H1 (cell line): ENCODE data around the gene SOX2. TPM values are rescaled to one million over a fixed set of nuclear protein-coding genes. Genes with fewer than 3 reads are reported as not detected.

ENCODE experiments used
- CTCF ChIA-PET: fragments of 300-600 bp; sonication (Branson Sonifier 250); formaldehyde crosslinking; loops from one replicate; lab custom pipeline; 2021; ENCODE audit not compliant: partially characterized antibody; lab: Charles Lee
- POLR2A ChIA-PET: fragments of 300-600 bp; sonication (Branson Sonifier 250); formaldehyde crosslinking; loops from one replicate; lab custom pipeline; 2021; ENCODE audit warnings: inconsistent platforms; ENCODE audit not compliant: partially characterized antibody; lab: Charles Lee
- DNase-seq, 2 experiments: peaks; one replicate each; pipeline versions ENCODE4 v3.0.0 to v3.0.0-alpha.2; 2010 to 2022; ENCODE audit warnings: low spot score in 2 of 2, low read depth in 1 of 2, mixed read lengths in 1 of 2
- FAIRE-seq: peaks from 2 replicates; lab custom pipeline; 2011; peaks lifted over from hg19 to GRCh38; lab: Jason Lieb, UNC
- H2AFZ ChIP-seq: 2 replicates; pipeline ENCODE4 v1.8.1; 2012; ENCODE audit warnings: low read length, inconsistent platforms
- H2AK5ac ChIP-seq: 2 replicates; pipeline ENCODE4 v1.6.1; 2013; ENCODE audit warnings: low read depth, low read length
- H2BK120ac ChIP-seq: replicated peaks from 2 replicates; pipeline ENCODE3; 2013; ENCODE audit warnings: low read depth, low read length, inconsistent platforms
- H2BK12ac ChIP-seq: 2 replicates; pipeline ENCODE4 v1.6.1; 2013; ENCODE audit warnings: low read depth, low read length
- H2BK15ac ChIP-seq: 2 replicates; pipeline ENCODE4 v1.6.1; 2013; ENCODE audit warnings: low read length
- H2BK20ac ChIP-seq: 2 replicates; pipeline ENCODE4 v1.6.1; 2013; ENCODE audit warnings: low read length
- H2BK5ac ChIP-seq: 2 replicates; pipeline ENCODE4 v1.6.1; 2013; ENCODE audit warnings: low read depth, low read length
- H3K14ac ChIP-seq: 2 replicates; pipeline ENCODE4 v1.6.1; 2013; ENCODE audit warnings: inconsistent platforms; ENCODE audit not compliant: insufficient read length
- H3K18ac ChIP-seq: 2 replicates; pipeline ENCODE4 v1.6.1; 2013; ENCODE audit warnings: low read length; ENCODE audit errors: extremely low read depth
- H3K23ac ChIP-seq: 2 replicates; pipeline ENCODE4 v1.6.1; 2013; ENCODE audit warnings: inconsistent platforms; ENCODE audit not compliant: insufficient read length
- H3K23me2 ChIP-seq: 2 replicates; pipeline ENCODE4 v1.6.1; 2013; ENCODE audit warnings: low read depth, low read length
- H3K27ac ChIP-seq: 2 replicates; pipeline ENCODE4 v1.6.1; 2011; ENCODE audit warnings: low read depth, low read length, inconsistent platforms
- H3K27me3 ChIP-seq, 4 experiments: replicated peaks in 1 of 4; 1 replicate in 1 of 4; 2 replicates in 3 of 4; pipeline versions ENCODE4 v1.6.1 to v1.8.1; 2011 to 2013; ENCODE audit warnings: low read length in 3 of 4, mild to moderate bottlenecking in 3 of 4, inconsistent platforms in 2 of 4, mixed read lengths in 2 of 4, moderate library complexity in 1 of 4; ENCODE audit not compliant: control insufficient read depth in 3 of 4, insufficient read depth in 3 of 4; ENCODE audit errors: extremely low read depth in 1 of 4
- H3K36me3 ChIP-seq, 4 experiments: 2 replicates each; pipeline versions ENCODE4 v1.6.1 to v1.8.1; 2011 to 2013; ENCODE audit warnings: mild to moderate bottlenecking in 4 of 4, low read length in 3 of 4, moderate library complexity in 2 of 4, control low read depth in 1 of 4, inconsistent platforms in 1 of 4; ENCODE audit not compliant: insufficient read depth in 4 of 4, control insufficient read depth in 2 of 4
- H3K4ac ChIP-seq: replicated peaks from 2 replicates; pipeline ENCODE3; 2013; ENCODE audit warnings: low read length, low read depth, mixed read lengths, inconsistent platforms; ENCODE audit not compliant: insufficient read length
- H3K4me1 ChIP-seq, 4 experiments: replicated peaks in 1 of 4; 1 replicate in 1 of 4; 2 replicates in 3 of 4; pipeline versions ENCODE4 v1.6.1 to v1.8.1; 2011 to 2013; ENCODE audit warnings: low read length in 3 of 4, inconsistent platforms in 2 of 4, mixed read lengths in 1 of 4; ENCODE audit not compliant: insufficient read depth in 4 of 4, control insufficient read depth in 3 of 4
- H3K4me2 ChIP-seq, 2 experiments: 2 replicates each; pipeline versions ENCODE4 v1.6.1 to v1.8.1; 2011 to 2013; ENCODE audit warnings: low read depth in 2 of 2, low read length in 2 of 2, control low read depth in 1 of 2, inconsistent platforms in 1 of 2, mild to moderate bottlenecking in 1 of 2; ENCODE audit not compliant: insufficient read depth in 1 of 2
- H3K4me3 ChIP-seq, 4 experiments: fragments of 200-600, 300-600 bp in 1 of 4; sonication (generic), shearing (Covaris generic), sonication (Bioruptor Twin) in 1 of 4; 2 replicates each; pipeline versions ENCODE4 v1.5.1 to v1.8.1; 2011 to 2016; ENCODE audit warnings: low read length in 4 of 4, low read depth in 3 of 4, control low read depth in 2 of 4, inconsistent platforms in 2 of 4, mild to moderate bottlenecking in 2 of 4, mixed read lengths in 1 of 4, moderate library complexity in 1 of 4; ENCODE audit not compliant: insufficient read depth in 2 of 4; ENCODE audit errors: extremely low read depth in 1 of 4
- H3K56ac ChIP-seq: replicated peaks from 2 replicates; pipeline ENCODE3; 2013; ENCODE audit warnings: low read depth, mild to moderate bottlenecking, mixed read lengths, low read length, inconsistent platforms; ENCODE audit not compliant: insufficient read length
- H3K79me1 ChIP-seq: 2 replicates; pipeline ENCODE4 v1.6.1; 2013; ENCODE audit warnings: low read depth, low read length, control low read depth
- H3K79me2 ChIP-seq, 2 experiments: 2 replicates each; pipeline versions ENCODE4 v1.6.1 to v1.8.1; 2012 to 2013; ENCODE audit warnings: low read length in 2 of 2, mild to moderate bottlenecking in 2 of 2, inconsistent platforms in 1 of 2; ENCODE audit not compliant: insufficient read depth in 2 of 2, control insufficient read depth in 1 of 2
- H3K9ac ChIP-seq, 4 experiments: replicated peaks in 1 of 4; 1 replicate in 1 of 4; 2 replicates in 3 of 4; pipeline versions ENCODE4 v1.6.1 to v1.8.1; 2011 to 2013; ENCODE audit warnings: low read depth in 3 of 4, low read length in 3 of 4, control low read depth in 2 of 4, mild to moderate bottlenecking in 2 of 4, moderate library complexity in 2 of 4, inconsistent platforms in 1 of 4; ENCODE audit errors: extremely low read depth in 1 of 4
- H3K9me3 ChIP-seq, 2 experiments: 2 replicates each; pipeline versions ENCODE4 v1.6.1 to v1.8.1; 2012 to 2013; ENCODE audit warnings: mild to moderate bottlenecking in 2 of 2, moderate library complexity in 2 of 2, control low read depth in 1 of 2, inconsistent platforms in 1 of 2, low read depth in 1 of 2, low read length in 1 of 2, mixed read lengths in 1 of 2; ENCODE audit not compliant: insufficient read depth in 2 of 2
- H4K20me1 ChIP-seq, 2 experiments: replicated peaks in 1 of 2; 2 replicates each; pipeline versions ENCODE3 to v1.8.1; 2011 to 2013; ENCODE audit warnings: inconsistent platforms in 2 of 2, low read length in 2 of 2, mild to moderate bottlenecking in 1 of 2; ENCODE audit not compliant: insufficient read depth in 2 of 2, control insufficient read depth in 1 of 2
- H4K5ac ChIP-seq: 2 replicates; pipeline ENCODE4 v1.6.1; 2013; ENCODE audit warnings: low read length, low read depth, mixed read lengths, inconsistent platforms; ENCODE audit not compliant: insufficient read length
- H4K8ac ChIP-seq: 2 replicates; pipeline ENCODE4 v1.8.0; 2013; ENCODE audit warnings: mild to moderate bottlenecking, moderate library complexity, low read length, inconsistent platforms; ENCODE audit not compliant: insufficient read depth; ENCODE audit errors: extremely low read depth
- H4K91ac ChIP-seq: replicated peaks from 2 replicates; pipeline ENCODE3; 2013; ENCODE audit warnings: low read length, mixed read lengths, inconsistent platforms; ENCODE audit not compliant: insufficient read length
- CBX5 ChIP-seq: fragments of 300-800, 300-1000 bp; sonication (generic); IDR thresholded peaks from 2 replicates; pipeline ENCODE4 v1.7.1; 2016; ENCODE audit warnings: antibody characterized with exemption, low read length, low read depth
- WGBS, 2 experiments: shearing (Covaris generic) in 1 of 2; methylation state at CpG; one replicate each; pipeline versions ENCODE4 v1.1.6 to v1.1.7; 2013 to 2015; ENCODE audit warnings: low lambda C conversion rate in 2 of 2, mixed read lengths in 2 of 2, inconsistent platforms in 1 of 2, low coverage in 1 of 2, missing lambda C conversion rate in 1 of 2; ENCODE audit not compliant: insufficient replicate concordance in 2 of 2, insufficient coverage in 1 of 2, insufficient read length in 1 of 2; ENCODE audit errors: extremely low coverage in 1 of 2, missing lambda C conversion rate in 1 of 2; 5-methylcytosine and 5-hydroxymethylcytosine counted together
- polyA plus RNA-seq, 7 experiments: library from polyadenylated mRNA; depleted of rRNA in 3 of 7; stranded (reverse) in 5 of 7; unstranded in 2 of 7; fragments of >200 nt in 5 of 7; fragments of 200-250 nt in 2 of 7; gene quantifications; 1 replicate in 5 of 7; 2 replicates in 1 of 7; 4 replicates in 1 of 7; pipeline versions ENCODE4 v1.2.1 to v1.2.3, GENCODE V29; 2011 to 2013; ENCODE audit warnings: missing spikeins in 2 of 7, mixed read lengths in 2 of 7
- total RNA-seq: library from RNA; stranded (reverse); fragmentation: NEBNext Ultra II Directional; extraction: Animal tissue kit (Norgen Biotek cat#: 25700); gene quantifications from 2 replicates; pipeline ENCODE4 v1.2.1, GENCODE V29; 2021

Gene SOX2
- total and polyA plus RNA-seq, 2 of the 8 experiments (the other 6 are each of a cell fraction or from before 2014, with no cell fraction given) = 149 to 247 TPM

GRCh38 chr3:181692311-181693145 lies 19.2 kb upstream of the SOX2 start:
- no peak overlapping the region for H3K4me3 ChIP-seq
- 78% methylated on average over 2 of the region's 2 CpGs; no CpG with 5 or more reads in 1 of the 2 experiments for WGBS, 2 experiments

More at GRCh38 chr3:181692311-181693145, 19.2 kb upstream of the SOX2 start:
- Histone ChIP-seq H3K23me2 (peaks cover 14% of the 10 kb centered on the region), H4K5ac (no peak overlapping the region), H3K27me3 (peaks cover 6 to 26% (median 23%) of the 10 kb centered on the region in 4 experiments), H2BK5ac (no peak overlapping the region), H2BK15ac (no peak overlapping the region), H4K91ac (no peak overlapping the region), H3K4me2 (no peak overlapping the region), H3K27ac (no peak overlapping the region), H3K23ac (no peak overlapping the region), H3K18ac (no peak overlapping the region), H2AFZ (no peak overlapping the region), H3K4me1 (peaks cover 7 to 9% (median 8%) of the 10 kb centered on the region in 4 experiments; a peak in 4 of 7 replicates), H2BK120ac (no peak overlapping the region), H3K4ac (no peak overlapping the region), H3K14ac (no peak overlapping the region), H3K9ac (no peak overlapping the region), H3K79me1 (no peaks in the 10 kb centered on the region), H3K79me2 (no peaks in the 10 kb centered on the region), H3K36me3 (no peaks in the 10 kb centered on the region), H3K9me3 (no peaks in the 10 kb centered on the region), H4K20me1 (no peaks in the 10 kb centered on the region), H2BK12ac (no peak overlapping the region), H4K8ac (no peak overlapping the region), H3K56ac (no peak overlapping the region), H2AK5ac (no peak overlapping the region), H2BK20ac (no peak overlapping the region)
- ChIA-PET POLR2A (no interaction called here), CTCF (interaction anchor here (0.6 kb wide), 1 partner anchor 89 kb away, joined by 3 read pairs; no protein-coding TSS in a partner anchor)
- DNase-seq (no peak), FAIRE-seq (no peak)
- TF ChIP-seq CBX5 = no peak
